ENCODE measurements around the gene TP53RK. TPM values are rescaled to one million over a fixed set of nuclear protein-coding genes. Genes with fewer than 3 reads are reported as not detected.

The TP53RK gene
- total and polyA plus RNA-seq, 2 of the 13 experiments (the other 11 are each of a cell fraction or from before 2014, with no cell fraction given), result 12.9 to 25.5 TPM

- TF ChIP-seq REST (IDR thresholded peaks at IDR 0.05; ENCODE audit: borderline replicate concordance in 1 of 2, low read depth in 1 of 2, low read length in 2 of 2), result peak in 1 of 2 experiments; percentile 84; a peak in 2 of 4 replicates
- no peak for TF ChIP-seq NFE2L1 (CRISPR knock-in tag; IDR thresholded peaks at IDR 0.05; ENCODE audit: borderline replicate concordance)
- peak; percentile 99 for TF ChIP-seq ZFP1 (CRISPR knock-in tag; IDR thresholded peaks at IDR 0.05)
- TF ChIP-seq HDAC2 (CRISPR knock-in tag; IDR thresholded peaks at IDR 0.05), result peak; percentile 100
- peak; percentile 97 for TF ChIP-seq ZNF124 (CRISPR knock-in tag; IDR thresholded peaks at IDR 0.05)
- TF ChIP-seq GABPB1 (CRISPR knock-in tag; IDR thresholded peaks at IDR 0.05), result peak; percentile 78
- no peak for TF ChIP-seq HOXA7 (CRISPR knock-in tag; IDR thresholded peaks at IDR 0.05)
- TF ChIP-seq EHMT2 (IDR thresholded peaks at IDR 0.05; ENCODE audit: borderline replicate concordance, low read depth, low read length), result peak; percentile 84; the same call in 1 of the 2 replicates
- TF ChIP-seq NR2F1 (CRISPR knock-in tag; IDR thresholded peaks at IDR 0.05), result peak; percentile 100
- TF ChIP-seq ZNF446 (CRISPR knock-in tag; IDR thresholded peaks at IDR 0.05), result no peak
- peak; percentile 88; the same call in 1 of the 2 replicates for TF ChIP-seq STAT5B (CRISPR knock-in tag; IDR thresholded peaks at IDR 0.05)
- TF ChIP-seq STAT6 (CRISPR knock-in tag; IDR thresholded peaks at IDR 0.05; ENCODE audit: borderline replicate concordance), result peak; percentile 99
- peak; percentile 94 for TF ChIP-seq ZBTB20 (CRISPR knock-in tag; IDR thresholded peaks at IDR 0.05; ENCODE audit: borderline replicate concordance, low read depth)
- no peak; the same call in 1 of the 2 replicates for TF ChIP-seq FOXC1 (CRISPR knock-in tag; IDR thresholded peaks at IDR 0.05; ENCODE audit: borderline replicate concordance)
- peak; percentile 92 for TF ChIP-seq ZBTB7A (CRISPR knock-in tag; IDR thresholded peaks at IDR 0.05)
- peak; percentile 72; the same call in 1 of the 2 replicates for TF ChIP-seq GMEB1 (CRISPR knock-in tag; IDR thresholded peaks at IDR 0.05; ENCODE audit: borderline replicate concordance)
- TF ChIP-seq ZNF510 (CRISPR knock-in tag; IDR thresholded peaks at IDR 0.05; ENCODE audit: low read depth), result 0 out of 2 replicates have a peak, but pooled peaks have one; percentile 43
Measured at GRCh38 chr20:46666818-46667515, 22.3 kb downstream of the TP53RK start (continued).

Measured in HepG2 (cell line).